ENCODE measurements around the gene VAV1. TPM values are rescaled to one million over a fixed set of nuclear protein-coding genes. Genes with fewer than 3 reads are reported as not detected.
A peak's percentile ranks its signal among the peaks of the same experiment; 100 is the strongest.

VAV1 gene
- total and polyA plus RNA-seq, 2 experiments from 2014 or later: 0.82 to 1.8 TPM

GRCh38 chr19:6740589-6741343 is 31.7 kb upstream of the VAV1 start (continued):
- TF ChIP-seq ZNF462 (CRISPR knock-in tag; IDR thresholded peaks at IDR 0.05) (no peak), CTCF (conservative IDR thresholded peaks at IDR 0.05; ENCODE audit: low read depth in 2 of 2) (no peak), ETS1 (IDR thresholded peaks at IDR 0.05) (no peak)

- Histone ChIP-seq H3K9me2 (ENCODE audit: insufficient read depth) (no peaks in the 10 kb centered on the region), H3F3A (replicated peaks; ENCODE audit: low read depth) (0 out of 2 replicates have a peak, but pooled peaks cover 4% of the 10 kb centered on the region), H3K4me2 (no peak overlapping the region), H3K4me1 (ENCODE audit: insufficient read depth) (peaks cover 19% of the 10 kb centered on the region), H4K20me1 (replicated peaks; ENCODE audit: insufficient read depth) (peaks cover 20% of the 10 kb centered on the region), H3K36me3 (ENCODE audit: insufficient read depth) (peaks cover 40% of the 10 kb centered on the region), H3K79me2 (replicated peaks; ENCODE audit: insufficient read depth) (peaks cover 22% of the 10 kb centered on the region), H3K27ac (ENCODE audit: low read depth) (no peak overlapping the region; the same call in 1 of the 2 replicates), H2AFZ (no peak overlapping the region), H3K4me3 (no peak overlapping the region), H3K27me3 (ENCODE audit: insufficient read depth) (no peaks in the 10 kb centered on the region)
- Mint-ChIP-seq H3K27me3 (ENCODE audit: insufficient read depth, low read depth, poor library complexity) (peaks cover 14% of the 10 kb centered on the region), H3K4me1 (peaks cover 33% of the 10 kb centered on the region), H3K36me3 (ENCODE audit: low read depth) (peaks cover 50% of the 10 kb centered on the region), H3K4me3 (peak overlapping the region; percentile 43; the same call in 1 of the 3 replicates), H3K27ac (peak overlapping the region; percentile 81), H3K9me3 (no peaks in the 10 kb centered on the region)
- ATAC-seq (no peak), DNase-seq (ENCODE audit: low spot score) (no peak)
- TF ChIP-seq ZNF331 (CRISPR knock-in tag; IDR thresholded peaks at IDR 0.05; ENCODE audit: low read depth) (no peak), POLR2AphosphoS5 (IDR thresholded peaks at IDR 0.05; ENCODE audit: low read depth) (no peak), JUNB (IDR thresholded peaks at IDR 0.05; ENCODE audit: unreplicated experiment) (no peak)
These were observed 29.4 kb upstream of the VAV1 start for GRCh38 chr19:6743066-6743465.

Data from GM23338 (cell line).